UCSD-AML1 (cell line): ENCODE measurements around the gene MAP2K7.
A peak's percentile ranks its signal among the peaks of the same experiment; 100 is the strongest.
"Not testable (repeated sequence)": the region's sequence is repeated elsewhere in the genome, so short reads cannot be mapped to it uniquely, and the experiment has no call there.

Source experiments
- DNase-seq: peaks from one replicate; lab custom pipeline; 2025; ENCODE audit not compliant: unreplicated experiment; lab: John Stamatoyannopoulos, UW

Gene MAP2K7

GRCh38 chr19:7928741-7929701, 25.3 kb downstream of the MAP2K7 start:
- DNase-seq, result peak; percentile 50

- DNase-seq, result not testable (repeated sequence)
Measured at GRCh38 chr19:7930030-7930429, 26.4 kb downstream of the MAP2K7 start.

GRCh38 chr19:7930765-7931164, 27.1 kb downstream of the MAP2K7 start:
- DNase-seq, result no peak

GRCh38 chr19:7931221-7932061, 27.8 kb downstream of the MAP2K7 start:
- DNase-seq, result no peak

- no peak for DNase-seq
Measured at GRCh38 chr19:7932276-7932929, 28.7 kb downstream of the MAP2K7 start.

GRCh38 chr19:7932930-7933300, 29.2 kb downstream of the MAP2K7 start:
- no peak for DNase-seq

- DNase-seq, result no peak
Measured at GRCh38 chr19:7933411-7933810, 29.7 kb downstream of the MAP2K7 start.

GRCh38 chr19:7933828-7934725, 30.4 kb downstream of the MAP2K7 start:
- DNase-seq, result no peak

- no peak for DNase-seq
Measured at GRCh38 chr19:7934766-7935165, 31.1 kb downstream of the MAP2K7 start.

GRCh38 chr19:7940841-7941240, 37.2 kb downstream of the MAP2K7 start:
- DNase-seq, result no peak

GRCh38 chr19:7941895-7942596, 38.4 kb downstream of the MAP2K7 start:
- no peak for DNase-seq

- DNase-seq, result no peak
Measured at GRCh38 chr19:7942981-7943443, 39.3 kb downstream of the MAP2K7 start.

- DNase-seq, result peak; percentile 98
Measured at GRCh38 chr19:7943444-7944176, 39.9 kb downstream of the MAP2K7 start, which contains the start of gene TIMM44. TIMM44 (minus strand) TSS chr19:7943666; CDS start chr19:7943651, 15 bp downstream.

- DNase-seq, result peak; percentile 83
Measured at GRCh38 chr19:7944177-7944761, 40.6 kb downstream of the MAP2K7 start.

- DNase-seq, result no peak
Measured at GRCh38 chr19:7947939-7948338, 44.3 kb downstream of the MAP2K7 start.

- peak; percentile 52 for DNase-seq
Measured at GRCh38 chr19:7953060-7953459, 49.4 kb downstream of the MAP2K7 start.

- no peak for DNase-seq
Measured at GRCh38 chr19:7953576-7953975, 49.9 kb downstream of the MAP2K7 start.

GRCh38 chr19:7955696-7956095, 52.0 kb downstream of the MAP2K7 start:
- DNase-seq, result no peak
